ENCODE data around the gene TEDC1. TPM values are rescaled to one million over a fixed set of nuclear protein-coding genes. Genes with fewer than 3 reads are reported as not detected.

TEDC1 gene
- total RNA-seq = 5.1 TPM
- long read RNA-seq, full-length matches to known transcripts = 10 of 21 reads
- long read RNA-seq, partial matches to known transcripts = 5 of 21 reads
- long read RNA-seq, other reads (novel, unspliced or antisense) = 6 of 21 reads

GRCh38 chr14:105490572-105491365 is at the start of gene TEDC1:
Gene TEDC1 (plus strand): TSS chr14:105491246. CDS start chr14:105491376, 130 bp downstream.
- DNase-seq (peak; percentile 100), ATAC-seq (peak; percentile 78)
- intact Hi-C loops (cut with micrococcal nuclease) = no loop called here

GRCh38 chr14:105442125-105442524 is 48.9 kb upstream of the TEDC1 start:
- no peak for ATAC-seq
- DNase-seq = no peak
- intact Hi-C loops (cut with micrococcal nuclease) = no loop called here

GRCh38 chr14:105442834-105443233 is 48.2 kb upstream of the TEDC1 start:
- DNase-seq (no peak), ATAC-seq (no peak)
- intact Hi-C loops (cut with micrococcal nuclease) = no loop called here

GRCh38 chr14:105444859-105445258 is 46.2 kb upstream of the TEDC1 start:
- DNase-seq = peak; percentile 28
- intact Hi-C loops (cut with micrococcal nuclease) = no loop called here

GRCh38 chr14:105445290-105445689 is 45.8 kb upstream of the TEDC1 start:
- peak; percentile 29 for DNase-seq
- intact Hi-C loops (cut with micrococcal nuclease) = no loop called here
- no peak for ATAC-seq

More at GRCh38 chr14:105444859-105445258, 46.2 kb upstream of the TEDC1 start:
- no peak for ATAC-seq

GRCh38 chr14:105445901-105446845 is 44.9 kb upstream of the TEDC1 start:
- ATAC-seq (no peak), DNase-seq (peak; percentile 28)
- intact Hi-C loops (cut with micrococcal nuclease) = no loop called here

- DNase-seq = no peak
- intact Hi-C loops (cut with micrococcal nuclease) = no loop called here
Observed at GRCh38 chr14:105446971-105447370, 44.1 kb upstream of the TEDC1 start.

GRCh38 chr14:105447651-105448640 is 43.1 kb upstream of the TEDC1 start:
- ATAC-seq = peak; percentile 1
- peak; percentile 31 for DNase-seq
- intact Hi-C loops (cut with micrococcal nuclease) = no loop called here

More at GRCh38 chr14:105446971-105447370, 44.1 kb upstream of the TEDC1 start:
- ATAC-seq = no peak

- ATAC-seq (peak; percentile 90), DNase-seq (peak; percentile 89)
- intact Hi-C loops (cut with micrococcal nuclease) = no loop called here
Observed at GRCh38 chr14:105448706-105449111, 42.3 kb upstream of the TEDC1 start.

- peak; percentile 3 for ATAC-seq
- DNase-seq = peak; percentile 31
- intact Hi-C loops (cut with micrococcal nuclease) = no loop called here
Observed at GRCh38 chr14:105449276-105450122, 41.5 kb upstream of the TEDC1 start.

GRCh38 chr14:105450123-105450505 is 40.9 kb upstream of the TEDC1 start:
- DNase-seq (no peak), ATAC-seq (no peak)
- intact Hi-C loops (cut with micrococcal nuclease) = no loop called here

GRCh38 chr14:105450864-105451720 is 40.0 kb upstream of the TEDC1 start:
- DNase-seq (peak; percentile 27), ATAC-seq (no peak)
- intact Hi-C loops (cut with micrococcal nuclease) = no loop called here

- intact Hi-C loops (cut with micrococcal nuclease) = no loop called here
- no peak for ATAC-seq
- peak; percentile 28 for DNase-seq
Observed at GRCh38 chr14:105452963-105453362, 38.1 kb upstream of the TEDC1 start.

- ATAC-seq (no peak), DNase-seq (peak; percentile 22)
- intact Hi-C loops (cut with micrococcal nuclease) = no loop called here
Observed at GRCh38 chr14:105453847-105454246, 37.2 kb upstream of the TEDC1 start.

GRCh38 chr14:105455086-105455640 is 35.9 kb upstream of the TEDC1 start:
- ATAC-seq (no peak), DNase-seq (peak; percentile 11)
- intact Hi-C loops (cut with micrococcal nuclease) = no loop called here
